ENCODE data around the gene CDC42BPA. TPM values are rescaled to one million over a fixed set of nuclear protein-coding genes. Genes with fewer than 3 reads are reported as not detected.

The CDC42BPA gene
- total and polyA plus RNA-seq, 2 of the 13 experiments (the other 11 are each of a cell fraction or from before 2014, with no cell fraction given), result 6.5 to 16.0 TPM

- TF ChIP-seq HNF1A (IDR thresholded peaks at IDR 0.05; ENCODE audit: low read depth) (peak; percentile 90), HNF1A (CRISPR knock-in tag; IDR thresholded peaks at IDR 0.05; ENCODE audit: borderline replicate concordance) (peak; percentile 96), FOXP4 (CRISPR knock-in tag; IDR thresholded peaks at IDR 0.05) (no peak), DPF2 (CRISPR knock-in tag; IDR thresholded peaks at IDR 0.05; ENCODE audit: borderline replicate concordance, low read depth) (no peak), ARHGAP35 (CRISPR knock-in tag; IDR thresholded peaks at IDR 0.05; ENCODE audit: borderline replicate concordance) (no peak), NFYB (CRISPR knock-in tag; IDR thresholded peaks at IDR 0.05) (no peak), ZNF720 (CRISPR knock-in tag; IDR thresholded peaks at IDR 0.05) (no peak), POGK (CRISPR knock-in tag; conservative IDR thresholded peaks at IDR 0.05) (no peak), ZIK1 (CRISPR knock-in tag; IDR thresholded peaks at IDR 0.05; ENCODE audit: borderline replicate concordance, low read depth) (no peak), ZNF775 (CRISPR knock-in tag; IDR thresholded peaks at IDR 0.05; ENCODE audit: borderline replicate concordance) (no peak), ZNF839 (CRISPR knock-in tag; IDR thresholded peaks at IDR 0.05; ENCODE audit: borderline replicate concordance) (peak; percentile 47; the same call in 1 of the 2 replicates), PRMT3 (CRISPR knock-in tag; IDR thresholded peaks at IDR 0.05; ENCODE audit: borderline replicate concordance, low read depth) (no peak), ZNF10 (CRISPR knock-in tag; IDR thresholded peaks at IDR 0.05; ENCODE audit: borderline replicate concordance, low read depth) (no peak), MAFG (CRISPR knock-in tag; IDR thresholded peaks at IDR 0.05) (no peak), ZMYM4 (CRISPR knock-in tag; IDR thresholded peaks at IDR 0.05) (peak; percentile 42), DMAP1 (CRISPR knock-in tag; IDR thresholded peaks at IDR 0.05) (no peak), RFXANK (CRISPR knock-in tag; IDR thresholded peaks at IDR 0.05) (no peak)
- TF ChIP-seq, protein P1, sequence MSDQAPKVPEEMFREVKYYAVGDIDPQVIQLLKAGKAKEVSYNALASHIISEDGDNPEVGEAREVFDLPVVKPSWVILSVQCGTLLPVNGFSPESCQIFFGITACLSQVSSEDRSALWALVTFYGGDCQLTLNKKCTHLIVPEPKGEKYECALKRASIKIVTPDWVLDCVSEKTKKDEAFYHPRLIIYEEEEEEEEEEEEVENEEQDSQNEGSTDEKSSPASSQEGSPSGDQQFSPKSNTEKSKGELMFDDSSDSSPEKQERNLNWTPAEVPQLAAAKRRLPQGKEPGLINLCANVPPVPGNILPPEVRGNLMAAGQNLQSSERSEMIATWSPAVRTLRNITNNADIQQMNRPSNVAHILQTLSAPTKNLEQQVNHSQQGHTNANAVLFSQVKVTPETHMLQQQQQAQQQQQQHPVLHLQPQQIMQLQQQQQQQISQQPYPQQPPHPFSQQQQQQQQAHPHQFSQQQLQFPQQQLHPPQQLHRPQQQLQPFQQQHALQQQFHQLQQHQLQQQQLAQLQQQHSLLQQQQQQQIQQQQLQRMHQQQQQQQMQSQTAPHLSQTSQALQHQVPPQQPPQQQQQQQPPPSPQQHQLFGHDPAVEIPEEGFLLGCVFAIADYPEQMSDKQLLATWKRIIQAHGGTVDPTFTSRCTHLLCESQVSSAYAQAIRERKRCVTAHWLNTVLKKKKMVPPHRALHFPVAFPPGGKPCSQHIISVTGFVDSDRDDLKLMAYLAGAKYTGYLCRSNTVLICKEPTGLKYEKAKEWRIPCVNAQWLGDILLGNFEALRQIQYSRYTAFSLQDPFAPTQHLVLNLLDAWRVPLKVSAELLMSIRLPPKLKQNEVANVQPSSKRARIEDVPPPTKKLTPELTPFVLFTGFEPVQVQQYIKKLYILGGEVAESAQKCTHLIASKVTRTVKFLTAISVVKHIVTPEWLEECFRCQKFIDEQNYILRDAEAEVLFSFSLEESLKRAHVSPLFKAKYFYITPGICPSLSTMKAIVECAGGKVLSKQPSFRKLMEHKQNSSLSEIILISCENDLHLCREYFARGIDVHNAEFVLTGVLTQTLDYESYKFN (CRISPR knock-in tag; conservative IDR thresholded peaks at IDR 0.05), result peak; percentile 37; the same call in 1 of the 2 replicates
These were observed 343.6 kb downstream of the CDC42BPA start (continued) for GRCh38 chr1:226974544-226975258.
